NB4 (cell line): ENCODE measurements around the gene KRTAP10-2.

Experiments
- DNase-seq: peaks from one replicate; pipeline ENCODE4 v3.0.0; 2010; ENCODE audit warnings: low read depth
- H3K4me3 ChIP-seq: one replicate; pipeline ENCODE4 v1.5.1; 2011; ENCODE audit warnings: mild to moderate bottlenecking, low read depth, low read length, moderate library complexity
- MYC ChIP-seq: IDR thresholded peaks from 2 replicates; pipeline ENCODE4 v1.6.1; 2011; ENCODE audit warnings: low read depth, low read length
- POLR2A ChIP-seq: IDR thresholded peaks from 2 replicates; pipeline ENCODE4 v1.6.1; 2011; ENCODE audit warnings: mild to moderate bottlenecking; ENCODE audit not compliant: insufficient read length; ENCODE audit errors: extremely low read depth
- TF ChIP-seq, protein P1 (sequence below): IDR thresholded peaks from one replicate; pipeline ENCODE4 v1.5.1; 2012; ENCODE audit warnings: low read depth, low read length
- TF ChIP-seq, protein P2 (sequence below): IDR thresholded peaks from 2 replicates; pipeline ENCODE4 v1.6.1; 2011; ENCODE audit warnings: low read depth, low read length

The KRTAP10-2 gene

DNA sequence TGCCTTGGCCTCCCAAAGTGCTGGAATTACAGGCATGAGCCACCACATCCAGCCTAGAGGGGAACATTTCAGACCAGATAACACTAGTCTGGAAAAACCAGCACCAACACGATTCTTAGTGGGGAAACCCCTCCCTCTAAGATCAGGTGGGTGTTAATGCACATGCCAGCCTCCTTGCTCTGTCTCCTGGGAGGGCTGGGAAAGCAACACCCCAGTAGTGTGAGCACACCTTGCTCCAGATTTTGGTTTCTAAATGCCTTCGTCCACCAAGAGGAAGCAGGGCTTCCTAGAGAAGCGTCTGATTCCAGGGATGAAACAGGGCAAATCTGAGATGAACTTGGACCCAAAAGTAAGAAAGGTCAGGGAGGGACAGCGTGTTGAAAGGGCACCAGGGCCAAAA lies 20.0 kb upstream of the KRTAP10-2 start:
- DNase-seq, result no peak
- H3K4me3 ChIP-seq, result no peak overlapping the region
- TF ChIP-seq, protein P1, sequence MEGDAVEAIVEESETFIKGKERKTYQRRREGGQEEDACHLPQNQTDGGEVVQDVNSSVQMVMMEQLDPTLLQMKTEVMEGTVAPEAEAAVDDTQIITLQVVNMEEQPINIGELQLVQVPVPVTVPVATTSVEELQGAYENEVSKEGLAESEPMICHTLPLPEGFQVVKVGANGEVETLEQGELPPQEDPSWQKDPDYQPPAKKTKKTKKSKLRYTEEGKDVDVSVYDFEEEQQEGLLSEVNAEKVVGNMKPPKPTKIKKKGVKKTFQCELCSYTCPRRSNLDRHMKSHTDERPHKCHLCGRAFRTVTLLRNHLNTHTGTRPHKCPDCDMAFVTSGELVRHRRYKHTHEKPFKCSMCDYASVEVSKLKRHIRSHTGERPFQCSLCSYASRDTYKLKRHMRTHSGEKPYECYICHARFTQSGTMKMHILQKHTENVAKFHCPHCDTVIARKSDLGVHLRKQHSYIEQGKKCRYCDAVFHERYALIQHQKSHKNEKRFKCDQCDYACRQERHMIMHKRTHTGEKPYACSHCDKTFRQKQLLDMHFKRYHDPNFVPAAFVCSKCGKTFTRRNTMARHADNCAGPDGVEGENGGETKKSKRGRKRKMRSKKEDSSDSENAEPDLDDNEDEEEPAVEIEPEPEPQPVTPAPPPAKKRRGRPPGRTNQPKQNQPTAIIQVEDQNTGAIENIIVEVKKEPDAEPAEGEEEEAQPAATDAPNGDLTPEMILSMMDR, result no peak
- TF ChIP-seq, protein P2, sequence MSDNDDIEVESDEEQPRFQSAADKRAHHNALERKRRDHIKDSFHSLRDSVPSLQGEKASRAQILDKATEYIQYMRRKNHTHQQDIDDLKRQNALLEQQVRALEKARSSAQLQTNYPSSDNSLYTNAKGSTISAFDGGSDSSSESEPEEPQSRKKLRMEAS, result no peak
- no peak for TF ChIP-seq MYC
- no peak for TF ChIP-seq POLR2A

DNA sequence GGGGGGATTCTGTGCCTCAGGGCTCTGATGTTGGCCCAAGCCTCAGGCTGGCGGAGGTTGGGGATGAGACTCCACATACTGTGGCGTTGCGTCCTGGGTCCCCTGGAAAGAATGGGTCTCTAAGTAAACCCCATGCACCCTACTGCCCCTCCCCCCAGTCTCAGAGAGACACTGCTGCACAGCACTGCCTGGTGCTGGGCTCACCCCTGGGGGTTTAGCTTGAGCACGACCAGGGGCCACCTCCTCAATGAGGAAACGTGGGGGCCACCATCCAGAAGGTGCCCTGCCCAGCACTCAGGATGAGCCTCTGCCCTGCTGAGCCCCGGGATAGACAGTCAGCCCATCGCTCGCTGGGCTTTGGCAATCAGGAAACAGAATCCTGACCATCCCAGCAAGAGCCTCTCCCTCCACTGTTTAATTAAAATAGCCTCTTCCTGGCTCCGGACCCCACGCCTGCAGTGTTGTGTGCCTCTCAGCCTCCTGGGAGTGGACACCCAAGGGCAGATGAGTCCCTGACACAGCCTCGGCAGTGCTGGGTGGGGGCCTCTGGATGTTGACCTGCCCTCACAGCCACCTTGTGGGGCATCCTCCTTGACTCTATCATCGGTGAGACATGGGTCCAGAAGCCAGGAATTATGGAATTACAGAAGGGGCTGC lies 18.7 kb upstream of the KRTAP10-2 start:
- no peak for DNase-seq
- H3K4me3 ChIP-seq, result no peak overlapping the region
- TF ChIP-seq, protein P1, result no peak
- TF ChIP-seq, protein P2, result no peak
- TF ChIP-seq MYC (no peak), POLR2A (no peak)

DNA sequence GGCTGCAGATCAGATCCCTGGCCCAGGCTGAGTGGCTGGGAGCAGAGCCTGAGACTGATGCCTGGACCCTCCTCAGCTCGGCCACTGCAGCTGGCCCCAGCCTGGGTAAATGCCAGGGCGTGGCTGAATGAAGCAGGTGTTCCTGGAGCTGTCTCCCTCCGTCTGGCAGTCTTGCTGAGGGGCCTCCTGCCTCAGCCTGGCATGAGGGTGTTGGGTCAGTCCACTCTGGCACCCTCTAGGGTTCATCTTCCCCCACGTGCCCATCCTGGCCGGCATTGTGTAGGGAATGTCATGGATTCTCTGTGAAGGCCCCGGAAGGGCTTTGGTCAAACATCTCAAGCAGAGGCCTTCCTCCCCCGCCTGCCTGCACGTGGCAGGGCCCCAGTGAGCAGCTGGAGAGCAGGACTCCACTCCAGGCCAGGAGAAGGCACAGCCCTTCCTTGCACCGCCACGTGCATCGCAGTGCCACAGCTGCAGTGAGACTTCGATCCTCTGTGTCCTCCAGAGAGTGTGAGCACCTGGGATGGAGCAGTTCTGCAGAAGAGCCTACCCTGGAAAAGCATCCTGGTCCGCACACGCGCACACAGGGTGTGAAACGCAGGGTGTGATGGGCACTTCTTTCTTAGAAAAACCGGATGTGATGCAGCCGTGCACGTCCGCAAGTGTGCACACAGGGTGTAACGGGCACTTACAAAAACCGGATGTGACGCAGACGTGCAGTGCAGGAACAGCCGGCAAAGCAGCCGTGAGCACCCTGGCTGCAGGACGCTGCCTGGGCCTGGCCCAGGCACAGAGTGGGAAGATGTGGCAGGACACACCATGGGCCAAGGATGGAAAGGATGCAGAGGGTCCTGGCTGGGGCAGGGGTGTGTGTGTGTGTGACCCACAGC lies 17.6 kb upstream of the KRTAP10-2 start:
- TF ChIP-seq, protein P2, result no peak
- TF ChIP-seq, protein P1, result no peak
- DNase-seq, result no peak
- H3K4me3 ChIP-seq, result no peak overlapping the region

DNA sequence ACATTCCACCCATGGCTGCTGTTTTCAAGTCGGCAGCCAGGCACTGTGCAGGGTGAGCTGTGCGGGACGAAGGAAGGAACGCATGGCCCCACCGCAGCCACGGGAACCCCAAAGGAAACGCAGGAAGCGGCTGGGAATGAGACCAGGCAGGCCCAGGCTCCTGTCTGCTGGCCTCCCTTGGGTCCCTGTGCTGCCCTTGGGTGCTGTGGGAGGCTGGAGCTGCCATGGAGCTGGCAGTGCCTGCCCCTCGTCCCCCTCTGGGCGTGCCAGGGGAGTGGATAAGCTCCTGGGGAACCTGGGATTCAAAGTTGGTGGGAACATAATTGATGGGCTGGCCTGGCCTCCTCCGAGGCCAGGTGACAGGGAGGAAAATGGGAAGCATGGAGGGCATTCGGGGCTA lies 17.0 kb upstream of the KRTAP10-2 start:
- no peak overlapping the region for H3K4me3 ChIP-seq
- DNase-seq, result no peak
- TF ChIP-seq MYC, result no peak
- TF ChIP-seq, protein P1, result no peak
- TF ChIP-seq, protein P2, result no peak
- TF ChIP-seq POLR2A, result no peak

DNA sequence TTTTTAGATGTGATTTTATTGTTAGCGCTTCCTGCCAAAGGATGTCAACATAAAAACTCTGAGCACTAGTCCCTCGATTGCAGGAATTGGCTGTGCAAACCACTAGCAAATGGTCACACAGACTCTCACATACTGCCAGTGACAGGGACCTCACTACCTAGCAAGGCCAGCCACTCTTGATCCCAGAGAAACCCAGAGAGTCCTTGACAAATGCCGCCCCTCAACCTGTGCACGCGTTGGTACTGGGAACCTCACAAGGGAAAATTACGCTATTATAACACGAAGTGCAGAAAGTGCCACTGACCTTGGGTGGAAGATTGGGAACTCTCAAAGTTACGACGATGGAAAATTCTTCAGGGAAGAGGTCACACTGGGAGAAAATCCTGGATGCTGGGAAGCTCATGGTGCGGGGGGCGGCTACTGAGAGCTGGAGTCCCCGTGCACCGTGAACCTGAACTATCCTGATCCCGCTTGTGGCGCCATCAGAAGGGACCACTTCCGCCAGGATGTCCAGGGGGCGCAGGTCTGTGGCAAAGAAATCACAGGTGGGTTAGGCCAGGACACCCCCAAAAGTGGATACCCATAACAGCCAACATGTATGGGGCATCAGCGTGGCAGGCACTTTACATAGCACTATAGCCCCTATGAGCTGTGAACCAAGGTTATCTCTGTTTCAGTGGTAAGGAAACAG lies 16.3 kb upstream of the KRTAP10-2 start:
- DNase-seq, result no peak
- TF ChIP-seq POLR2A (no peak), MYC (no peak)
- TF ChIP-seq, protein P1, result no peak
- TF ChIP-seq, protein P2, result no peak
- H3K4me3 ChIP-seq, result no peak overlapping the region
